Right lobe of liver (tissue), 6 donors: Measurements from ENCODE around the gene EVA1A. TPM values are rescaled to one million over a fixed set of nuclear protein-coding genes. Genes with fewer than 3 reads are reported as not detected.

Experiments used
- ATAC-seq, 4 donors: fragments of 200-7000 bp; cut with Tn5 transposase; one replicate each; pipeline ENCODE4 v1.9.1; 2020; ENCODE audit warnings: mild to moderate bottlenecking in 4 of 4, moderate library complexity in 4 of 4
- DNase-seq, 3 donors: peaks; one replicate each; pipeline ENCODE4 v3.0.0-alpha.2; 2020
- H3K27ac ChIP-seq, 3 donors: fragments of 200-600 bp; one replicate each; pipeline ENCODE4 v1.8.0; 2022
- H3K27me3 ChIP-seq, 2 donors: fragments of 200-600 bp; one replicate each; pipeline ENCODE4 v1.8.0; 2022
- H3K36me3 ChIP-seq, 4 donors: fragments of 200-600 bp; sonication (generic) in 1 of 4; one replicate each; pipeline versions ENCODE4 v1.5.1 to v1.8.0; 2017 to 2022; ENCODE audit warnings: control low read depth in 1 of 4
- H3K4me1 ChIP-seq, 4 donors: fragments of 200-600 bp; sonication (generic) in 1 of 4; one replicate each; pipeline versions ENCODE4 v1.5.1 to v1.8.0; 2017 to 2022; ENCODE audit warnings: control low read depth in 1 of 4
- H3K4me3 ChIP-seq, 3 donors: fragments of 200-600 bp; one replicate each; pipeline ENCODE4 v1.8.0; 2022
- H3K9me3 ChIP-seq, 4 donors: fragments of 200-600 bp; sonication (generic) in 1 of 4; one replicate each; pipeline versions ENCODE4 v1.5.1 to v1.8.0; 2017 to 2022; ENCODE audit warnings: control low read depth in 1 of 4
- CTCF ChIP-seq, 4 donors: fragments of 200-600 bp in 3 of 4; fragments of 450-650 bp in 1 of 4; IDR thresholded peaks; one replicate each; pipeline versions ENCODE4 v1.5.1 to v1.8.0; 2016 to 2022; ENCODE audit warnings: antibody characterized with exemption in 4 of 4, mild to moderate bottlenecking in 2 of 4
- POLR2A ChIP-seq: fragments of 450-650 bp; IDR thresholded peaks from one replicate; pipeline ENCODE4 v1.6.1; 2017; ENCODE audit warnings: antibody characterized with exemption, mild to moderate bottlenecking
- WGBS: methylation state at CpG from one replicate; pipeline ENCODE4 v1.1.6; 2018; ENCODE audit warnings: low coverage, low lambda C conversion rate; ENCODE audit not compliant: insufficient coverage; ENCODE audit errors: missing lambda C conversion rate; 5-methylcytosine and 5-hydroxymethylcytosine counted together
- intact Hi-C, 2 donors: fragments of 100-400 bp; cut with DNase I; formaldehyde crosslinking; loops; one replicate each; pipeline versions ENCODE4 v1.11.2 to v1.14.1; 2022
- total RNA-seq, 6 experiments: library from RNA; depleted of rRNA in 2 of 6; stranded (reverse); fragments of >200 nt in 2 of 6; fragmentation: NEBNext Ultra II Directional in 3 of 6; extraction: Animal tissue kit (Norgen Biotek cat#: 25700) in 3 of 6; gene quantifications; one replicate each; pipeline versions ENCODE4 v1.1.0 to v1.2.4, GENCODE V29; 2016 to 2023
- donor health status: DM: no; HTN: yes; CAD: no.
- donor health status: DM: no; HTN: no; CAD: no.
- donor health status: DM: no; HTN: no; CAD: no.
- donor health status: DM: no; HTN: yes; CAD: no.
- donor health status: DM: no; HTN: yes; CAD: no.

The EVA1A gene
- total RNA-seq, 6 experiments from 2014 or later: 30.6 to 125 (median 74.5) TPM

GRCh38 chr2:75552222-75552621 lies 8.5 kb downstream of the EVA1A start:
- Histone ChIP-seq H3K27ac (no peak overlapping the region), H3K4me1 (no peaks in the 10 kb centered on the region), H3K27me3 (no peaks in the 10 kb centered on the region), H3K36me3 (no peaks in the 10 kb centered on the region), H3K9me3 (no peaks in the 10 kb centered on the region), H3K4me3 (no peak overlapping the region)
- ATAC-seq: no peak
- no peak for TF ChIP-seq POLR2A
- no peak for TF ChIP-seq CTCF (IDR thresholded peaks at IDR 0.05)
- no peak for DNase-seq
- WGBS: 100% methylated on average over 1 of the region's 1 CpG
- intact Hi-C loops: no loop called here

- no peaks in the 10 kb centered on the region for H3K36me3 ChIP-seq
- H3K4me3 ChIP-seq: no peak overlapping the region
- no peaks in the 10 kb centered on the region for H3K4me1 ChIP-seq
- no peaks in the 10 kb centered on the region for H3K9me3 ChIP-seq
- ATAC-seq (no peak), DNase-seq (no peak)
- no peak overlapping the region for H3K27ac ChIP-seq
- H3K27me3 ChIP-seq: no peaks in the 10 kb centered on the region
- intact Hi-C loops: no loop called here
- no peak for TF ChIP-seq POLR2A
- TF ChIP-seq CTCF (IDR thresholded peaks at IDR 0.05): no peak
- 88% methylated on average over 3 of the region's 3 CpGs for WGBS
These were observed 9.3 kb downstream of the EVA1A start for GRCh38 chr2:75551434-75551833.

GRCh38 chr2:75549401-75550253 lies 11.1 kb downstream of the EVA1A start:
- Histone ChIP-seq H3K4me1 (no peaks in the 10 kb centered on the region), H3K27ac (no peak overlapping the region), H3K9me3 (no peaks in the 10 kb centered on the region), H3K27me3 (no peaks in the 10 kb centered on the region), H3K36me3 (no peaks in the 10 kb centered on the region), H3K4me3 (no peak overlapping the region)
- WGBS: 79% methylated on average over 2 of the region's 2 CpGs
- intact Hi-C loops: no loop called here
- peak in 1 of 4 donors; percentile 29 for ATAC-seq
- no peak for TF ChIP-seq POLR2A
- TF ChIP-seq CTCF (IDR thresholded peaks at IDR 0.05): no peak
- DNase-seq: no peak

GRCh38 chr2:75548036-75548573 lies 12.6 kb downstream of the EVA1A start:
- no peak for DNase-seq

More at GRCh38 chr2:75548036-75548573, 12.6 kb downstream of the EVA1A start:
- Histone ChIP-seq H3K4me1 (no peaks in the 10 kb centered on the region), H3K27ac (no peak overlapping the region), H3K4me3 (no peak overlapping the region), H3K9me3 (no peaks in the 10 kb centered on the region), H3K36me3 (no peaks in the 10 kb centered on the region), H3K27me3 (no peaks in the 10 kb centered on the region)
- TF ChIP-seq POLR2A (no peak), CTCF (IDR thresholded peaks at IDR 0.05) (no peak)
- WGBS: 39% methylated on average over 2 of the region's 2 CpGs
- no peak for ATAC-seq
- intact Hi-C loops: no loop called here
